ENCODE data around the gene SCP2D1. TPM values are rescaled to one million over a fixed set of nuclear protein-coding genes. Genes with fewer than 3 reads are reported as not detected.

Gene SCP2D1
- total RNA-seq, 1 experiment from 2014 or later: not detected

GRCh38 chr20:18852318-18852717 is 38.7 kb downstream of the SCP2D1 start:
- Mint-ChIP-seq H3K27ac (ENCODE audit: unreplicated experiment) (no peak overlapping the region), H3K9me3 (ENCODE audit: unreplicated experiment) (no peaks in the 10 kb centered on the region), H3K4me3 (ENCODE audit: unreplicated experiment) (no peak overlapping the region), H3K27me3 (ENCODE audit: insufficient read depth, unreplicated experiment) (peaks cover 17% of the 10 kb centered on the region), H3K36me3 (ENCODE audit: insufficient read depth, unreplicated experiment) (no peaks in the 10 kb centered on the region), H3K4me1 (ENCODE audit: low read depth, unreplicated experiment) (no peaks in the 10 kb centered on the region)
- DNase-seq: no peak
- no TSS peak for BruUV-seq (replicated peaks)
- CTCF ChIA-PET: no interaction called here
- H3K9me3 ChIP-seq: no peaks in the 10 kb centered on the region
- intact Hi-C loops (cut with micrococcal nuclease; ENCODE audit: unreplicated experiment): no loop called here
- no peaks in the 10 kb centered on the region for H3K36me3 ChIP-seq (ENCODE audit: control insufficient read depth, insufficient read depth, low read length)
- POLR2A ChIA-PET: no interaction called here
- no peaks in the 10 kb centered on the region for H3K4me1 ChIP-seq
- no peak for TF ChIP-seq CTCF (IDR thresholded peaks at IDR 0.05; ENCODE audit: insufficient read depth in 1 of 2, low read depth in 1 of 2, low read length in 1 of 2, severe bottlenecking in 1 of 2, unreplicated experiment in 1 of 2)
- no peaks in the 10 kb centered on the region; the same call in 1 of the 2 replicates for H3K27me3 ChIP-seq (replicated peaks; ENCODE audit: control insufficient read depth, insufficient read depth, low read length)
- no peak overlapping the region for H3K4me3 ChIP-seq (ENCODE audit: low read depth, low read length)

- Histone ChIP-seq H3K4me3 (ENCODE audit: low read depth, low read length) (no peak overlapping the region), H3K9me3 (no peaks in the 10 kb centered on the region), H3K4me1 (no peaks in the 10 kb centered on the region), H3K36me3 (ENCODE audit: control insufficient read depth, insufficient read depth, low read length) (no peaks in the 10 kb centered on the region), H3K27me3 (replicated peaks; ENCODE audit: control insufficient read depth, insufficient read depth, low read length) (no peaks in the 10 kb centered on the region; the same call in 1 of the 2 replicates)
- CTCF ChIA-PET: no interaction called here
- H3K4me1 Mint-ChIP-seq (ENCODE audit: low read depth, unreplicated experiment): no peaks in the 10 kb centered on the region
- no TSS peak for BruUV-seq (replicated peaks)
- no peak for TF ChIP-seq CTCF (IDR thresholded peaks at IDR 0.05; ENCODE audit: insufficient read depth in 1 of 2, low read depth in 1 of 2, low read length in 1 of 2, severe bottlenecking in 1 of 2, unreplicated experiment in 1 of 2)
- POLR2A ChIA-PET: no interaction called here
- DNase-seq: no peak
- H3K9me3 Mint-ChIP-seq (ENCODE audit: unreplicated experiment): no peaks in the 10 kb centered on the region
- intact Hi-C loops (cut with micrococcal nuclease; ENCODE audit: unreplicated experiment): no loop called here
- H3K27me3 Mint-ChIP-seq (ENCODE audit: insufficient read depth, unreplicated experiment): peaks cover 17% of the 10 kb centered on the region
- no peak overlapping the region for H3K4me3 Mint-ChIP-seq (ENCODE audit: unreplicated experiment)
- H3K36me3 Mint-ChIP-seq (ENCODE audit: insufficient read depth, unreplicated experiment): no peaks in the 10 kb centered on the region
- no peak overlapping the region for H3K27ac Mint-ChIP-seq (ENCODE audit: unreplicated experiment)
These were observed 39.6 kb downstream of the SCP2D1 start for GRCh38 chr20:18853216-18853615.

- no peaks in the 10 kb centered on the region for H3K9me3 ChIP-seq
- ChIA-PET POLR2A (no interaction called here), CTCF (no interaction called here)
- intact Hi-C loops (cut with micrococcal nuclease; ENCODE audit: unreplicated experiment): no loop called here
- H3K4me3 ChIP-seq (ENCODE audit: low read depth, low read length): no peak overlapping the region
- Mint-ChIP-seq H3K27ac (ENCODE audit: unreplicated experiment) (no peak overlapping the region), H3K4me3 (ENCODE audit: unreplicated experiment) (no peak overlapping the region), H3K4me1 (ENCODE audit: low read depth, unreplicated experiment) (no peaks in the 10 kb centered on the region), H3K36me3 (ENCODE audit: insufficient read depth, unreplicated experiment) (no peaks in the 10 kb centered on the region), H3K9me3 (ENCODE audit: unreplicated experiment) (no peaks in the 10 kb centered on the region), H3K27me3 (ENCODE audit: insufficient read depth, unreplicated experiment) (peaks cover 15% of the 10 kb centered on the region)
- no peaks in the 10 kb centered on the region; the same call in 1 of the 2 replicates for H3K27me3 ChIP-seq (replicated peaks; ENCODE audit: control insufficient read depth, insufficient read depth, low read length)
- no peaks in the 10 kb centered on the region for H3K36me3 ChIP-seq (ENCODE audit: control insufficient read depth, insufficient read depth, low read length)
- TF ChIP-seq CTCF (IDR thresholded peaks at IDR 0.05; ENCODE audit: insufficient read depth in 1 of 2, low read depth in 1 of 2, low read length in 1 of 2, severe bottlenecking in 1 of 2, unreplicated experiment in 1 of 2): no peak
- H3K4me1 ChIP-seq: no peaks in the 10 kb centered on the region
- no peak for DNase-seq
- BruUV-seq (replicated peaks): no TSS peak
These were observed 40.5 kb downstream of the SCP2D1 start for GRCh38 chr20:18853946-18854646.

Measured in Caco-2 (cell line).